Memory B cell (primary cell): ENCODE data around the gene UBR4.

Experiments used
- ATAC-seq: fragments of 150-1000 bp; cut with Tn5 transposase; 2 replicates; pipeline ENCODE4 v1.10.0; 2021; ENCODE audit warnings: low read depth, mild to moderate bottlenecking, moderate library complexity
- DNase-seq, 2 donors: peaks; one replicate each; pipeline ENCODE4 v3.0.0; 2022; ENCODE audit warnings: low spot score in 2 of 2
- H3K27ac Mint-ChIP-seq: one replicate; pipeline ENCODE4 v1.8.0; 2022; ENCODE audit warnings: mild to moderate bottlenecking, moderate library complexity, mixed read lengths
- H3K27me3 Mint-ChIP-seq: one replicate; pipeline ENCODE4 v1.8.0; 2022; ENCODE audit warnings: mixed read lengths
- H3K36me3 Mint-ChIP-seq: one replicate; pipeline ENCODE4 v1.8.0; 2022; ENCODE audit warnings: mild to moderate bottlenecking, mixed read lengths
- H3K4me1 Mint-ChIP-seq: one replicate; pipeline ENCODE4 v1.8.0; 2022; ENCODE audit warnings: mixed read lengths
- H3K4me3 Mint-ChIP-seq: one replicate; pipeline ENCODE4 v1.8.0; 2022; ENCODE audit warnings: mild to moderate bottlenecking, moderate library complexity, mixed read lengths
- H3K9me3 Mint-ChIP-seq: one replicate; pipeline ENCODE4 v1.8.0; 2022; ENCODE audit warnings: mixed read lengths

UBR4 gene

DNA sequence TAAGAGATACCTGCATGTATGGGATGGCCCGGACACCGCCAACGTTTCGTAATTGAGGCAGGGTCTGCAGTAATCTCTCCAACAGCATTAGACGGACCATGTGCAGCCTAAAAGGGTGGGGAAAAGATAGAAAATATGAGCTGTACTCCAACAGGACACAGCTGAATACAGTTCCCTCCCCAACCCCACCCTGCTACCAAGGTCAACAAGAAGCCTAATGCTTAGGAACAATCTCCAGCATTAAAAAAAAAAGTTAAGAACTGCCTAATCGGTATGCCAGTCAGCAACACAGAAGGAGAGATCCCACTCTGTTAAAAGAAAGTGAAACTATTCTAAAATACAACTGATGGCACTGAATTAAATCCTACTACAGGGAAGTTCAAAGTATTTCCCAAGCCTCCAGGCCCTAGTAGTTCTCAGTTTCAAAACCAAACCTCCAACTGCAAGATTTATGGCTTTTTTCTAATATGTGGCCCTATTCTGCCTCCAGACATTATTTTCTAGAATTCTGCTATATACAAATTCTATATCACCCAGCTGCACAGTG, 81.0 kb downstream of the UBR4 start:
- H3K27me3 Mint-ChIP-seq = no peaks in the 10 kb centered on the region
- peaks cover 1% of the 10 kb centered on the region for H3K9me3 Mint-ChIP-seq
- H3K27ac Mint-ChIP-seq = no peak overlapping the region
- ATAC-seq (no peak), DNase-seq (no peak)
- H3K4me1 Mint-ChIP-seq = no peaks in the 10 kb centered on the region
- H3K4me3 Mint-ChIP-seq = no peak overlapping the region
- peaks cover 47% of the 10 kb centered on the region for H3K36me3 Mint-ChIP-seq

DNA sequence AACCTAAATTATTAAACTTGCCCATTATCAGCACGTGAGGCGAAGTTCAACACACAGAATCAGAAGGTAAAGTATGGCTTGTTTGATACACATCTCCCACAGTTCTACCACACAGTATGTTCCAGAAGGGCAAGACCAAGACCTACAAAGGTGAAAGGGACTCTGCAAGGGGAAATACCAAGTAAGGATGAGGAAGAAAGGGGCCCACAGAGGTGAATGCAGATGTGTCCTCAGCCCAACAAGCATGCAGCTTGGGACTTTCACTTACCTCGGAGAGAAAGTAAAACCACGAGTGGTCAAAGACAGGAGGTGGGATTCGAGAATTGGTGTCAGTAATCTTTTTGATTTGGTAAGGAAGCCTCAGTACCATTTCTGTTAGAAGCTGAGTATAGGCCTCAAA, 85.8 kb downstream of the UBR4 start:
- Mint-ChIP-seq H3K9me3 (no peaks in the 10 kb centered on the region), H3K27me3 (no peaks in the 10 kb centered on the region), H3K4me3 (no peak overlapping the region), H3K4me1 (peaks cover 2% of the 10 kb centered on the region), H3K36me3 (peaks cover 52% of the 10 kb centered on the region), H3K27ac (peak overlapping the region; percentile 31)
- no peak for DNase-seq
- no peak for ATAC-seq

DNA sequence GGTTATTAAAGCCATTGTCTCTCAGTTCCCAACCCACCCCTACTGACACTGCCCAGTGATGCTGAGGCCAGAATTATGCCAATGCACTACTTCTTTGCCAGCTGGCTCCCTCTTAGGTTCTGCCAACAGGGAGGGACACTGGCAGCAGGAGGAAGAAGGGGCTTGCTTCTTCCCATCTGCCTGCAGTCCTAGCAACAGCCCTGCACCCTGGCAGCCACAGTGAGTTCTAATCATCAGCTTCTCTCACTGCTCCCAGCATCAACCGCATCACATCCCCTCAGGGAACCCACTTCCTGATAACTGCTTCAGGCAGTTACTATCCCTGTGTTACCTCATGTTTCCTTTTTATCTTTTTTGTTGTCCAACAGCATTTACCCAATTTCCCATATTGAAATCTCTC, 86.2 kb downstream of the UBR4 start:
- ATAC-seq (no peak), DNase-seq (no peak)
- Mint-ChIP-seq H3K36me3 (peaks cover 56% of the 10 kb centered on the region), H3K27ac (peak overlapping the region; percentile 31), H3K9me3 (no peaks in the 10 kb centered on the region), H3K4me3 (no peak overlapping the region), H3K4me1 (peaks cover 2% of the 10 kb centered on the region), H3K27me3 (no peaks in the 10 kb centered on the region)

DNA sequence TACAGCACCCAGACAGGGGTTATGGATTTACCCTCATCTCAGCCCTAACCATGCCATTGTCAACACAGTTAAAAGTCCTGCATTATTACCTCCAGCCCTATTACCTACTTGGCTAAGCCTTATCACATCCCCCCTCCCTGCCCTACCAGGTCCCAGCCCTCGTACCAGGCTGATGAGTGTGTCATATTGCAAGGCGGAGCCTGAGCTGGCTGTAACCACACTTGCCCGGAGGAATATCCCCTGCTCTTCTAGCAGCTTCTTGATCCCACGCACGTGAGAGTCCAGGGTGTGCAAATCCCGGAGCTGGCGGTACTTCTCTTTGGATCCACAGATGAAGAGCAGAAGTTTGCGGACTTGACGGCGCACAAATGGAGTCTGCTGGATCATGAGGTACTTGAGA, 87.4 kb downstream of the UBR4 start:
- H3K27me3 Mint-ChIP-seq = no peaks in the 10 kb centered on the region
- peaks cover 58% of the 10 kb centered on the region for H3K36me3 Mint-ChIP-seq
- DNase-seq (no peak), ATAC-seq (no peak)
- H3K4me3 Mint-ChIP-seq = no peak overlapping the region
- no peaks in the 10 kb centered on the region for H3K9me3 Mint-ChIP-seq
- H3K4me1 Mint-ChIP-seq = peaks cover 2% of the 10 kb centered on the region
- H3K27ac Mint-ChIP-seq = no peak overlapping the region

DNA sequence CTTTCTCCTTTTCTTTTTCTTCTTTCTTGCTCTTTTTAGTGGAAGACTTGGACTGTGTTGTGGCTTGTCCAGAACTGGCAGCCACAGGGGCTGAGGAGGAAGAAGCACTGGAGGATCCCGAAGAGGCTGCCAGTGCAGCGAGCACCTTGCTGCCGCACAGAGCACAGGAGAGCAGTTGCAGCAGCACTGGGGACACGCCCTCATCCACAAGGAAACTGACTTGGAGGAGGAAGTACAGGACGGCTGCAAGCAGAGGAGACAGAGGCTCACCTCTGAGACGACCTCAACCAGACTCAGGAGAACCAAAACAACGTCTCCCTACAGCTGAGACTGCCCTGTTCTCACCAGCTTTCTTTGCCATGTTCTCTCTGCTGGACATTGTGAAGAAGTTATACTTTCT, 88.9 kb downstream of the UBR4 start:
- Mint-ChIP-seq H3K36me3 (peaks cover 50% of the 10 kb centered on the region), H3K9me3 (no peaks in the 10 kb centered on the region), H3K4me3 (no peak overlapping the region), H3K27me3 (no peaks in the 10 kb centered on the region), H3K27ac (no peak overlapping the region), H3K4me1 (peaks cover 2% of the 10 kb centered on the region)
- DNase-seq = no peak
- no peak for ATAC-seq

DNA sequence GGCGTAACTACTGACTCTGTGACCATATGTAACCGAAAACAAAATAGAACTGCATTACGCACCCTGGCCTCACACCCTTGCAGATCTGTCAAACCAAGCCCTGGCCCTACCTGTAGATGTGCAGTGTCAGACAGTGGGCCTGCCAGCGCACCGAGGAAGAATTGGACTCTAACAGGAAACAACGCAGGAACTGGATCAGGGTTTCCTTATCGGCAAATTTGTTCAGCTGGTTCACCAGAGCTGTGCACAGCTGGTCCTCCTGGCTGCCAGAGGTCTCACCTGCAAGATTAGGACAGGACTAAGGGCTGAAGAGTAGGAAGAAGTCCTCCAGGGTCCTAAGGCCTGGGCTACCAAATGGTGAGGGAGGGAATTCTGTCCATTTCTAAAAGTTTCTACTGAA, 90.0 kb downstream of the UBR4 start:
- Mint-ChIP-seq H3K36me3 (peaks cover 50% of the 10 kb centered on the region), H3K4me1 (peaks cover 2% of the 10 kb centered on the region), H3K27ac (no peak overlapping the region), H3K4me3 (no peak overlapping the region), H3K27me3 (no peaks in the 10 kb centered on the region), H3K9me3 (no peaks in the 10 kb centered on the region)
- DNase-seq (no peak), ATAC-seq (no peak)

DNA sequence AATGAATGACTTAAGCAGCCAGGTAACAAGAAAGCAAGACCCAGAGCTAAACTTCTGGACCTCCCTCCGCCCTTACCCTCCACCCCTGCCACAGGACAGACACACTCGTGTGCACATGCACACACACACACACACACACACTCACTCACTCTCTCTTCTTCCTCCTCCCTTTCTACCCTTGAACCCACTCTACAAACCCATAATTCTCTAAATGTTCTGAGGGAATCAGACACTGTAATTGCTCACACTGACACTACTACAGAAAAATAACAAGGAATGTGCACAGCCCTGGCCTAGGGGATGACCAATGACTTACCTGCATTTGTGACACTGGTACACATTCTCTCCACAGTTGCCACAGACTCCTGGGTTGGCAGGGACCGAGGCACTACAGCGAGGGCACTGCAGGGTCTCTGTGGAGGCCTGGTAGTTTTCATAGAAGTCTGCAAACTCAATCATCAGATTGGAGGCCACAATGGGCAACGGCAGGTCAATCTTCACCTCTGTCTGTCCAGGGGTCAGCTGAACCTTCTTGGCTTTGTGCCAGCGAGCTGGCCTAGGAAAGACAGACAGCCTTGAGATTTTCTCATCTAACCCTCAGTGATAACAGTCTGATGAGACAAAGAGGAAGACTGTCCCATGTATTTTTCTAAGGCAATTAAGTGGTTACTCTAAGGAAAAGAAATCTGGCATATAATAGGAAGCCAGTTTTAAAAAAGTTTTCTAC, 94.8 kb downstream of the UBR4 start:
- no peak for DNase-seq
- no peak overlapping the region for H3K27ac Mint-ChIP-seq
- no peak overlapping the region for H3K4me3 Mint-ChIP-seq
- no peaks in the 10 kb centered on the region for H3K4me1 Mint-ChIP-seq
- no peaks in the 10 kb centered on the region for H3K9me3 Mint-ChIP-seq
- peaks cover 49% of the 10 kb centered on the region for H3K36me3 Mint-ChIP-seq
- no peak for ATAC-seq
- no peaks in the 10 kb centered on the region for H3K27me3 Mint-ChIP-seq

DNA sequence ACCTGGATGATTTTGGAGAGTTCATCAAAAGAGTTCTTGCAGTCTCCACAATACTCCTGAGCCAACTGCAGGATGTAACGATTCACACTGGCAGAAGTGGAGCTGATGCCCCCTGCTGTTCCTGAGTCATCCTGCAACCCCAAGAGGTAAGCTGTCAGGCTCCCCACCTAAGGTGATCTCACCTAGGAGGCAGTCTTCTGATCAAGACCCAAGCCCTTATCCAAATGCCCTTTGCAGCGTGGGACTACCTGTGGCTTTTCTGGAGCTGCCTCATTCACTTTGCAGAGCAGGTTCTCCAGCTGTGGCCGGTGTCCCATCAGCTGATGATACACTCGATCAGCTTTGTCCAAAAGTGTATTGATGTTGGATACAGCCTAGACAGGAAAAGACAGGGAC, 96.4 kb downstream of the UBR4 start:
- Mint-ChIP-seq H3K27ac (no peak overlapping the region), H3K4me1 (no peaks in the 10 kb centered on the region), H3K27me3 (no peaks in the 10 kb centered on the region), H3K9me3 (no peaks in the 10 kb centered on the region), H3K36me3 (peaks cover 39% of the 10 kb centered on the region), H3K4me3 (no peak overlapping the region)
- DNase-seq (no peak), ATAC-seq (no peak)

DNA sequence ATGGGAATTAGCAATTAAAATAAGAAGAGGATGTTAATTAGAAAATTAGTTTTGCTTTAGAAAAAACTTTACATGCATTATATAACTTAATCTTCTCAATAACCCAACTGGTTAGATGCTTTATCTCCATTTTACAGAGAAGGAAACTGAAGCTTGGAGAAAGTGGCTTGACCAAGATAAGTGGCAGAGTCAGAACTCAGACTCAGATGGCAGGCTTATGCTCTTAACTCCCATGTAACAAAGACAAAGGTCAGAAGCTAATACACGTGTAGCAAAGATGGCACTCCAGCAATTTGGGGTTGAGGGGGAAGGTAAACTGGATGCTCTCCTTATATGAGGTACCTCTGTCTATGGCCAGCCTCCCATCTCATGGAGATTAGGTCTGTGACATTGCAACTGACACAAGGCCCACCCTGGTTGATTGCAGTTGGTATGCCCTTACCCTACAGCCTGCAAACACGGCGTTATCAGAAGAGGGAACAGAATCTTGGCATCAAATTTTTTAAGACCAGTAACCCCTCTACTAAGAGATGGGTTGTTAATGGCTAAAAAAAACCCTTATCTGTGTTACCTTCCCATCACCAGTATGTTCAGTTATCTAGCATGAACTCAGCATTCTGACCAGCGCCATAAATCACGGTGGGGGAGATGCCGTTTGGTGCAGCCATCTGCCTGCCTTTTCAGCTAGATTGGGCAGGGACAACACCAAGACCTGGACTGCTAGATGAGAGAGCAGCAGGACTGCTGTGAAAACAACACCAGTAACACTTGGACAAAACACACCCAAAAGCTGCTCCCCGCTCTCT, 97.0 kb downstream of the UBR4 start:
- H3K36me3 Mint-ChIP-seq = peaks cover 37% of the 10 kb centered on the region
- no peak overlapping the region for H3K4me3 Mint-ChIP-seq
- DNase-seq = no peak
- H3K27ac Mint-ChIP-seq = no peak overlapping the region
- H3K9me3 Mint-ChIP-seq = no peaks in the 10 kb centered on the region
- ATAC-seq = no peak
- no peaks in the 10 kb centered on the region for H3K27me3 Mint-ChIP-seq
- no peaks in the 10 kb centered on the region for H3K4me1 Mint-ChIP-seq

DNA sequence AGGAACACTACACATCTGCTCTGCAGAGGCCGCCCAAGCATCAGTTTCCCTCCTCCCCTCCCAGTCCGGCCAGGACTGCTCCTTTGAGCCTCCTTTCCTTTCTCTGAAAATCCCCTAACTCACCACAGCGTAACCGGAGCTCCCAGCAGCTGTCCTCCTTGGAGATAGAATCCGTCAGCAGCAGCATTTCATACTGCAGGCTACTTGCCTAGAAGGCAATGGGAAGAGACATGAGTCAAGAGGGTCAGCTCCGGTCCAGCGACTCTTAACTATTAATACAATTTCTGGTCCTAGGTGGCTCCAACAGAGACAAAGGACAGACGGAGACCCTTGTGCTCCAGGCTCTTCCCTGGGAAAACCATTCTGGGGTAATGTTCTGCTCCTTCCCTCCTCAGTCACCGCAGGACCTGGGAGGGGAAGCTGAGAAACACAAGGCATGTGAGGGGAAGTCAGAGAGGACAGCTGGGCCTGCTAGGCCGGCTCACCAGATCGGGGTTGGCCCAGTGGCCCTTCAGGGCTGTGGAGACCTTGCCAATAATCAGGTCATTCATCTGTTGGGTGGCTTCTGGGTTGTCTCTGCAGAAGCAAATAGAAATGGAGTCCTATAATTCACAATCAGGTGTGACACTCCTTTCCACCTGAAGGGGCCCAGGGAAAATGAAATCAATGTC, 99.7 kb downstream of the UBR4 start:
- Mint-ChIP-seq H3K9me3 (no peaks in the 10 kb centered on the region), H3K27ac (peak overlapping the region; percentile 31), H3K4me1 (no peaks in the 10 kb centered on the region), H3K27me3 (no peaks in the 10 kb centered on the region), H3K36me3 (peaks cover 39% of the 10 kb centered on the region), H3K4me3 (no peak overlapping the region)
- no peak for DNase-seq
- ATAC-seq = no peak

DNA sequence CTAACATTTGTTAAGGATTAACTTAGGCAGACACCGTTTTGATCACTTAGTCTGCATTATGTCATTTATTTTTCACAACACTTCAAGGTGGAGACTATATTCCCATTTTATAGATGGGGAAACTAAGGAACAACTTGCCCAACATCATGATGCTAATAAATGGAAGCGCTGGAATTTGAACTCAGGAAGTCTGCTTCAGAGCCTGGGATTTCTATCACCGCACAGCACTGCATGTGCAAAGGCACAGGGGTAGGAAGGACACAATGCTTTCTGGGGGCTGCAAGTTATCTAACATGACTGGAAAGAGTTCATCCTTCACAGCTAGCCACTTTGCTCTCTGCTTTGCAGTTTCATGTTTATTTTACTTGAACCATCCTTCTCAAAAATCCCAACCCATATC, 100.5 kb downstream of the UBR4 start:
- no peaks in the 10 kb centered on the region for H3K4me1 Mint-ChIP-seq
- no peak for DNase-seq
- ATAC-seq = no peak
- no peaks in the 10 kb centered on the region for H3K9me3 Mint-ChIP-seq
- no peaks in the 10 kb centered on the region for H3K27me3 Mint-ChIP-seq
- peaks cover 41% of the 10 kb centered on the region for H3K36me3 Mint-ChIP-seq
- no peak overlapping the region for H3K27ac Mint-ChIP-seq
- H3K4me3 Mint-ChIP-seq = no peak overlapping the region

DNA sequence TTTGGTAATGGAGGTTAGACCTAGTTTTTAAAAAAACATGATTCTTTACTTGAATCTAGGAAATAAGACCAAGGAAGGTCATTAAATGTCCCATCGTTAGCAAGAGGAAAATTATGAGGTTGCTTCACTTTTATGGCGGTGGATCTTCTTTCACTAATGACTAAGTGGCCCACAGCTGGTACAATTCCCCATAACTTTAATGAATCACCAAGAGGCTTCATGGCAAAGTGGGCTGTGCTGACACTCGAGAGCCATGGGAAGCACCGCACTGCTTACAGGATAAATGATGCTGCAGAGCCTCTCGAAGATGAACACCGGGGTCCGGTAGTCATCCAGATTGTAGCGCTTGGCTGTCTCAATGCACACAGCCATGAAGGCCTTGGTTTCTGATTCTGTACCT, 108.8 kb downstream of the UBR4 start:
- Mint-ChIP-seq H3K27me3 (no peaks in the 10 kb centered on the region), H3K9me3 (no peaks in the 10 kb centered on the region), H3K27ac (no peak overlapping the region), H3K36me3 (peaks cover 47% of the 10 kb centered on the region), H3K4me1 (no peaks in the 10 kb centered on the region), H3K4me3 (no peak overlapping the region)
- no peak for ATAC-seq
- no peak for DNase-seq

DNA sequence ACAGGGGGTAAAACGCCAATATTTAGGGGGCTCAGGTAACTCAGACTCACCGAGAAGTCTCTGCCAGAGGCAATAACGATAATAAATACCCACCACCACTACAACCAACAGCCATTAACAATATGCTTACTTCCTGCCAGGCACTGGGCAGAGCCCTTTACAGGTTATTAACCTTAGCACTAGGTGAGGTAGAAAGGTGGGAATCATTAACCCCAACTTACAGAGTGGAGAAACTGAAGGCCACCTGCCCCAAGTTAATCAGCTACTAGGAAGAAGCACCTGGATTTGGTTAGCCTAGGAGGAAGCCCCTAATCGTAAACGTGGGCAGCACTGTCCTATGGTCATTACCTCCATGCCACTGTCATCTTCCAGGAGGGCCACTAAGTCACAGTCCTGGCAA, 110.0 kb downstream of the UBR4 start:
- Mint-ChIP-seq H3K4me3 (no peak overlapping the region), H3K27ac (no peak overlapping the region), H3K9me3 (no peaks in the 10 kb centered on the region), H3K27me3 (no peaks in the 10 kb centered on the region), H3K36me3 (peaks cover 48% of the 10 kb centered on the region), H3K4me1 (no peaks in the 10 kb centered on the region)
- DNase-seq = no peak
- ATAC-seq = no peak

DNA sequence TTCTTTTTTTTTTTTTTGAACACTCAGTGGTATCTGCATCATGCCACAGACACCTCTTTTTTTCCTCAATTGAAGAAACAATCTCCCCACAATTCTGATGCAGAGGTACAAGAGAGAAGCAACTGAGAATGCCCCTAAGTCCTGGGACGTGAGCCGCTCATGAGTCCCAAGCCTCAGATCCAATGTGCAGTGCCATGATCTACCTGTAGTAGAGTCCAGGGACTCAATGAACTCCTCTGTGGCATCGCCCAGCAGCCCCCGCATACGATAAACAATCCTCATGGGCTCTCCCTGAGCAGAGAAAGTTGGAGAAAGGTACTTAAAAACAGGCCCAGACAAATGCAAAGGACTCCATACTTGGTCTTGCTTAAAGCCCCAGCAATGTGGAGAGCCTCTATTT, 113.1 kb downstream of the UBR4 start:
- ATAC-seq (no peak), DNase-seq (no peak)
- no peak overlapping the region for H3K4me3 Mint-ChIP-seq
- no peaks in the 10 kb centered on the region for H3K27me3 Mint-ChIP-seq
- H3K27ac Mint-ChIP-seq = no peak overlapping the region
- peaks cover 52% of the 10 kb centered on the region for H3K36me3 Mint-ChIP-seq
- no peaks in the 10 kb centered on the region for H3K4me1 Mint-ChIP-seq
- H3K9me3 Mint-ChIP-seq = no peaks in the 10 kb centered on the region
